GM19099 (cell line): Measurements from ENCODE around the gene WFS1.

Experiments used
- POLR2A ChIP-seq: IDR thresholded peaks from 3 replicates; pipeline ENCODE4 v1.6.1; 2011; ENCODE audit warnings: low read depth; ENCODE audit not compliant: insufficient read length; ENCODE audit errors: extremely low read depth

The WFS1 gene

GRCh38 chr4:6246170-6246634, 23.4 kb upstream of the WFS1 start:
- TF ChIP-seq POLR2A: no peak

DNA sequence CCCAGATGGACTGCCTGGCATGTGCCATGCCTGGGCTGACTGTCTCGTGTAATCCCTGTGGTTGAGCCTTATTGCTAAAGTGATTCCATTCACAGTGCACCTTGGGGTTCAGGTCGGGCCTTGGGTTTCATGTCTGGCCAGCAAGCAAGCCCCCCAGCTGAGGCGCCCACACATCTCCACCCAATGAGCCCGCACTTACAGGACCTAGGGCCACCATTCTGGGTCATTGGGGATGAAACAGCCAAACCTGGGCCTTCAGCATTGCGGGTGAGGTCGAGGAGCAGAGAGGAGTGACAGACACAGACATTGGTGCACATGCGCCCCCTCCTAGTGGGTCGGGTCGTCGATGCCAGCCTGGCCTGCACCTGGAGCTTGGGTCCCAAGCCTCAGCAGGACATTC, 21.3 kb upstream of the WFS1 start:
- no peak for TF ChIP-seq POLR2A

DNA sequence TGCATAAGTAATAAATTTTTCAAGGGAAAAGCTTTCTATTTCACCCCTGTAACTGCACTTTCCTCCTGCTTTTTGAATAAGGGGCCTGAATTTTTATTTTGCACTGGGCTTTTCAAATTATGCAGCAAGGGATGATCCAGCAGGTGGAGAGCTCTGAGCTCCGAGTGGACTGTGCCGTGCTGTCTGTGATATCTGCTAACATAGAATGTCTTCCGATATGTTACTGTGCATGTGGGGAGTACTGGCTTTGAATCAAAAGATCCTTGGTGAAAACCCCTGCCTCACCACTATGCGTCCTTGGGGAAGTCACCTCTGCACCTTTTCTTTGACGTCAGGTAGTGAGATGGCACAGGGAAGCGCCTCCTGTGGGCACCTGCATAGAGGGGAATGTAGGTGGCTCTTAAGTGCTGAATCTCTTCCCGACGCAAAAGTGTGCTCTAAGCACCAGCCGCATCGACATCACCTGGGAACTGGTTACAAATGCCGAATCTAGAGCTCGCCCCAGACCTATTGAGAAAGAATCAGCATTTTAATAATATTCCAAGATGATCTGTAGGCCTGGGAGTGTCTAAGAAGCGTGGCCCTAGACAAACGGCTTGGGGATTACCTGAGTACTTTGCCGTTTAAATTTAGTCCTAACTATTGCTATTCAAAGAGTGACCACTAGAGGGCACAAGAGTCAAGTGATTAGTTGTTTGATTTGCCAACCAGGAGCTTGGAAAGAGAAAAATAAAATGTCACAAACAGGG, 19.2 kb upstream of the WFS1 start:
- TF ChIP-seq POLR2A: no peak

- no peak for TF ChIP-seq POLR2A
Measured at GRCh38 chr4:6250984-6251295, 18.7 kb upstream of the WFS1 start.

GRCh38 chr4:6251365-6251764, 18.3 kb upstream of the WFS1 start:
- no peak for TF ChIP-seq POLR2A

- no peak for TF ChIP-seq POLR2A
Measured at GRCh38 chr4:6252051-6252450, 17.6 kb upstream of the WFS1 start.

- no peak for TF ChIP-seq POLR2A
Measured at GRCh38 chr4:6253111-6253510, 16.5 kb upstream of the WFS1 start.

DNA sequence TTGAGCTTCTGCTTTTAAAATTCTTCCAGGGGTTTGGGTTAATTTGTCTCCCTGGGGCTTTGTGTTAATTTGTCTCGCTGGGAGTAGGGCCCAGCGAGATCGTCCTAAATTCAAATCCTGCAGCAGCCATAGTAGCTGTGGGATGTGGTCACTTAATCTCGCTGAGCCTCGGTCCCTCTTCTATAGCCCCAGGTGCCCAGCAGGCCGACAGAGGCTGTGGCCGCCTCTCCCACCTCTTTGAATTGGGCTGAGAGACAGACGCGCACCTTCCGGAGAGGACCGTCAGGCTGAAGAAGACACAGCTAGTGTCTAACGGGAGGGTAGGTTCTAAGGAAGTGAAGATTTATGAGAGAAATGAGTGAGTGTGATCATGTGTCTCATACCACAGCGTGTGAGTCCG, 15.7 kb upstream of the WFS1 start:
- no peak for TF ChIP-seq POLR2A

GRCh38 chr4:6256141-6256540, 13.5 kb upstream of the WFS1 start:
- TF ChIP-seq POLR2A: no peak

DNA sequence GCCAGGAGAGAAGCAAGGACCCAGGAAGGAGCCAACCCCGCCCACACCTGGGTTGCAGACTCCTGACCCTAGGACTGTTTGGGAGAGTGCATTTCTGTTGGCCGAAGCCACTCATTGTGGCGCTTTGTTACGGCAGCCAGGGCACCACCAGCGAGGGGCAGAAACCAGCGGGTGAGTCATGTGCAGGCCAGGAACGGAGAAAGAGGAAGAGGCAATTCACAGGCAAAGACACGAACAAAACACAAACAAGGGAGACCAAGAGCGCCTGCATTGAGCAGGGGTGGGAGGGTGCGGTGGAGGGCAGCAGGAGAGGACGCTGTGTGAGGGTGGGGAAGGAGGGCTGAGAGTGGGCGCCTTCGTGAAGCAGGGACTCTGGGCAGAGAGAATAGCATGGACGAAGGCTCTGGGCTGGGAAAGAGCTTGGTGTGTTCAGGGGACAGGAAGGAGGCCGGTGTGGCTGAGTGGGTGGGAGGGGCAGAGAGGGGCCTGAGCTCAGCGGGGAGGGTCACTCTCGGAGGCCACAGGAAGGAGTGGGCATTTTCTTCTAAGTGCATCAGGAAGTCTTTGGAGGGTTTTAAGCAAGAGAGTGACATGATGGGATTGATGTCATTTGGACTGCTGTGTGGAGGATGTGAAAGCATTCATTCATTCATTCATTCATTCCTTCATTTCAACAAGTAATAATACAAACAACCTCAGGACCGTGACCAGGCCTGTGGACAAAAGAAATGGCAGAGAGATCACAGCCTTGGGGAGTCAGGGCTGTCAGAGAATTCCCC, 12.2 kb upstream of the WFS1 start:
- TF ChIP-seq POLR2A: no peak

DNA sequence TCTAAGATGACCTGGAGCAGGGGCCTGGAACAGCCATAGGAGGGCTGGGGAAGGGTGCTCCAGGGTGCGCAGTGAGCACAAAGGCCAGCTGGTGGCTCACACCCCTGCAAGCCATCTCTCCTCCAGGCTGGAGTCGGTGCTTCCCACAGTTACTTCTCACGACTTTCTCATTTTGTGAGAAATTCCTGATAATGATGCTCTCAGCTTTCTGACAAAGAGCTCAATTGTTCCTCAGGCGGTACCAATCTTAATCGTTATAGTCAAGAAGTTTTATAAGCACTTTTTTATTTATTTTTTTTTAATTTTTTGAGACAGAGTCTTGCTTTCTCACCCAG, 11.7 kb upstream of the WFS1 start:
- TF ChIP-seq POLR2A: no peak

DNA sequence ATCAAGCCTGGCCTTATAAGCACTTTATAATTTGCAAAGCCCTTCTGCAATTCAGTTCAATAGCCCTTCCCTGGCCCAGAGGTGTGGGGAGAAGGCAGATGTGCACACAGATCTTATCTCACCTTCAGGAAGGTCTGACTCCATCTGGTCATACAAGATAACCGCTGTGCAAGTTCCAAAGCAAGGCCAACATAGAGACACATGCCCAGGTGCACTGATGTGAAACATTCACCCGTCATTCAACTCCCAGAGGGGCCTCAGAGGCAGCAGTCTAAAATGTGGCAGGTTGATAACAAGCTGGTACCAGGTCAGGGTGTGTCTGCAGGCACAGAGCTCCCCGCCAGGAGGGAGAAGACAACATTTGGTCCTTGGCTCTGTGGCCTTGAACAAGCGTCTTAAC, 10.9 kb upstream of the WFS1 start:
- no peak for TF ChIP-seq POLR2A

DNA sequence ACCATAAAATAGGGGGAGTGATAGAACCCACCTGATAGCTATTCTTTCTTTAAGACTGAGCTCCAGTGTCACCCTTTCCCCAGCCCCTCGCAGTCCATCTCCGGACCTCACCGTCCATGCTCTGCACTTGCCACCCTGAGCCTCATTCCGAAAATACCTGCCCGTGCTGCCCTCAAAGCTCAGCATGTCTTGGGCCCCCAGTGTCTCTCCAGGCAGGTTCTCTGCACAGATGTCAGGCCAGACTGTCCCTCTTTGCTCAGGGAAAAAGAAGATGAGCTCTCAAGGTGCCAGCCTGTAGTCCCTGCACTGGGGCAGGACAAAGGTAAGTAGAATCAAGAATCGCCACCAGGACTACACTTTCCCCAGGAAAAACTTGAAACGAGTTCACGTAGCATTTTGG, 9.8 kb upstream of the WFS1 start:
- no peak for TF ChIP-seq POLR2A

DNA sequence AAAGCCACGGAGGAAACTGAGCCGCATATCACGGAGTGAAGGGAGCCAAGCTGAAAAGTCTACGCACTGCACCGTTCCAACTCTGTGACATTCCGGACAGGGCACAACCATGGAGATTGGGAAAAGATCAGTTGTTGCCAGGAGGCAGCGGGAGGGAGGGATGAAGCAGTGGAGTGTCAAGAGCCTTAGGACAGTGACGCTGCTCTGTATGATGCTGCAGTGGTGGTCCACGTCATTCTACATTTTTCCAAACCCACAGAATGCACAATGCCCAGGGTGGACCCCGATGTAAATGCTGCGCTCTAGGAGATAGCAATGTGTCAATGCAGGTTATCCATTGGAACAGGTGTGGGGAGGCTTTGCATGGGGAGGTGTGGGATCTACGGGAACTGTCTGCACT, 7.5 kb upstream of the WFS1 start:
- no peak for TF ChIP-seq POLR2A

DNA sequence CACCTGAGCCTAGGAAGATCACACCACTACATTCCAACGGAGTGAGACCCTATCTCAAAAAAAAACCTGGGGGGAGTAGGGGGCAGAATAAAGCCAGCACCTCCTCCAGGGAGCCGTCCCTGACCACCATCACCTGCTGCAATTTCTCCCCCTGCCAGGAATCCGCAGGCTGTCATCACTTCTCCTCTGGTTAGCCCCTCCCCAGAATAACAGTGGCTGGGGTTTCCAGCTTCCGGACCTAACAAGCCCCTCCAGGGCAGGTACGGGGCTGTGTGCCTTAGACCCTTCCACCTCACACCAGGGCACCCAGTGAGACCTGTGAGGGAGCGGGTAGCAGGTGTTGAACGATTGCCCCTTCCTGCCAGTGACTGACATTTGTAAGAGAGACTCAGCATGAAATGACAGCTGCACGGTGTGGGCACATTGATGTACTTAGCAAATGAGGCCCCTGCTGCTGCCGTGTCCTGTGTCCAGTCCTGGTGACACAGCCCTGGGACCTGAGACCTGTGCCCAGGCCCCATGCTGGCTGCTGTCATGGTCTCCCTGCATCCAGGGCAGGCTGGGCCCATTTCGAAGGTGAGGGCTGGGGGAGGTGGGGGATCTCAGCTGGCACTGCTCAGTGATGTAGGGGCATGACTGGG, 6.7 kb upstream of the WFS1 start:
- TF ChIP-seq POLR2A: no peak
